Measurements from ENCODE around the gene EXOC3.
"Not testable (repeated sequence)": the region's sequence is repeated elsewhere in the genome, so short reads cannot be mapped to it uniquely, and the experiment has no call there.

The EXOC3 gene

GRCh38 chr5:407801-408268, 35.1 kb upstream of the EXOC3 start:
- H3K9me3 ChIP-seq (ENCODE audit: severe bottlenecking), result no peaks in the 10 kb centered on the region
- peak; percentile 75 for ATAC-seq (ENCODE audit: low read depth)

GRCh38 chr5:410911-411517, 32.0 kb upstream of the EXOC3 start:
- H3K27ac ChIP-seq (ENCODE audit: poor library complexity, severe bottlenecking), result no peak overlapping the region
- H3K4me3 ChIP-seq (ENCODE audit: severe bottlenecking), result no peak overlapping the region
- DNase-seq (ENCODE audit: low spot score), result no peak
- TF ChIP-seq CTCF (IDR thresholded peaks at IDR 0.05; ENCODE audit: poor library complexity, severe bottlenecking), result no peak
- H3K36me3 ChIP-seq (ENCODE audit: low read depth), result no peaks in the 10 kb centered on the region
- H3K27me3 ChIP-seq (ENCODE audit: insufficient read depth, poor library complexity, severe bottlenecking), result no peaks in the 10 kb centered on the region
- ATAC-seq (ENCODE audit: low read depth), result no peak
- H3K9me3 ChIP-seq (ENCODE audit: severe bottlenecking), result no peaks in the 10 kb centered on the region
- H3K4me1 ChIP-seq (ENCODE audit: insufficient read depth, poor library complexity, severe bottlenecking), result peaks cover 24% of the 10 kb centered on the region

More at GRCh38 chr5:407801-408268, 35.1 kb upstream of the EXOC3 start:
- TF ChIP-seq CTCF (IDR thresholded peaks at IDR 0.05; ENCODE audit: poor library complexity, severe bottlenecking), result no peak
- H3K4me3 ChIP-seq (ENCODE audit: severe bottlenecking), result no peak overlapping the region
- DNase-seq (ENCODE audit: low spot score), result no peak
- peaks cover 17% of the 10 kb centered on the region for H3K4me1 ChIP-seq (ENCODE audit: insufficient read depth, poor library complexity, severe bottlenecking)
- H3K27ac ChIP-seq (ENCODE audit: poor library complexity, severe bottlenecking), result peak overlapping the region; percentile 35
- no peaks in the 10 kb centered on the region for H3K27me3 ChIP-seq (ENCODE audit: insufficient read depth, poor library complexity, severe bottlenecking)
- H3K36me3 ChIP-seq (ENCODE audit: low read depth), result no peaks in the 10 kb centered on the region

- no peak overlapping the region for H3K4me3 ChIP-seq (ENCODE audit: severe bottlenecking)
- no peak for DNase-seq (ENCODE audit: low spot score)
Observed at GRCh38 chr5:411728-412127, 31.2 kb upstream of the EXOC3 start.

GRCh38 chr5:414991-415927, 27.7 kb upstream of the EXOC3 start:
- not testable (repeated sequence) for ATAC-seq (ENCODE audit: low read depth); H3K4me3 ChIP-seq (ENCODE audit: severe bottlenecking)
- peak; percentile 85 for DNase-seq (ENCODE audit: low spot score)

More at GRCh38 chr5:411728-412127, 31.2 kb upstream of the EXOC3 start:
- no peaks in the 10 kb centered on the region for H3K36me3 ChIP-seq (ENCODE audit: low read depth)
- no peaks in the 10 kb centered on the region for H3K27me3 ChIP-seq (ENCODE audit: insufficient read depth, poor library complexity, severe bottlenecking)
- no peak for TF ChIP-seq CTCF (IDR thresholded peaks at IDR 0.05; ENCODE audit: poor library complexity, severe bottlenecking)
- H3K4me1 ChIP-seq (ENCODE audit: insufficient read depth, poor library complexity, severe bottlenecking), result peaks cover 24% of the 10 kb centered on the region
- no peaks in the 10 kb centered on the region for H3K9me3 ChIP-seq (ENCODE audit: severe bottlenecking)
- H3K27ac ChIP-seq (ENCODE audit: poor library complexity, severe bottlenecking), result no peak overlapping the region
- no peak for ATAC-seq (ENCODE audit: low read depth)

GRCh38 chr5:415928-416635, 26.9 kb upstream of the EXOC3 start:
- peak; percentile 64 for DNase-seq (ENCODE audit: low spot score)
- Histone ChIP-seq H3K9me3 (ENCODE audit: severe bottlenecking) (no peaks in the 10 kb centered on the region), H3K27ac (ENCODE audit: poor library complexity, severe bottlenecking) (no peak overlapping the region), H3K36me3 (ENCODE audit: low read depth) (no peaks in the 10 kb centered on the region), H3K4me1 (ENCODE audit: insufficient read depth, poor library complexity, severe bottlenecking) (peaks cover 7% of the 10 kb centered on the region), H3K4me3 (ENCODE audit: severe bottlenecking) (no peak overlapping the region), H3K27me3 (ENCODE audit: insufficient read depth, poor library complexity, severe bottlenecking) (no peaks in the 10 kb centered on the region)
- ATAC-seq (ENCODE audit: low read depth), result peak; percentile 6; the same call in 1 of the 3 replicates
- TF ChIP-seq CTCF (IDR thresholded peaks at IDR 0.05; ENCODE audit: poor library complexity, severe bottlenecking), result no peak

More at GRCh38 chr5:414991-415927, 27.7 kb upstream of the EXOC3 start:
- not testable (repeated sequence) for H3K27ac ChIP-seq (ENCODE audit: poor library complexity, severe bottlenecking); H3K27me3 ChIP-seq (ENCODE audit: insufficient read depth, poor library complexity, severe bottlenecking); H3K4me1 ChIP-seq (ENCODE audit: insufficient read depth, poor library complexity, severe bottlenecking); H3K36me3 ChIP-seq (ENCODE audit: low read depth); H3K9me3 ChIP-seq (ENCODE audit: severe bottlenecking)
